ENCODE data around the gene FAM111A.

Gene FAM111A

GRCh38 chr11:59180168-59180776, 37.6 kb downstream of the FAM111A start:
- peak; percentile 84 for DNase-seq (ENCODE audit: low spot score)

GRCh38 chr11:59180907-59181306, 38.3 kb downstream of the FAM111A start:
- no peak for DNase-seq (ENCODE audit: low spot score)

GRCh38 chr11:59181746-59182456, 39.2 kb downstream of the FAM111A start:
- DNase-seq (ENCODE audit: low spot score): no peak

- DNase-seq (ENCODE audit: low spot score): no peak
These were observed 39.9 kb downstream of the FAM111A start for GRCh38 chr11:59182457-59183151.

GRCh38 chr11:59183771-59184170, 41.1 kb downstream of the FAM111A start:
- no peak for DNase-seq (ENCODE audit: low spot score)

- no peak for DNase-seq (ENCODE audit: low spot score)
These were observed 42.2 kb downstream of the FAM111A start for GRCh38 chr11:59184691-59185339.

GRCh38 chr11:59185386-59185945, 42.8 kb downstream of the FAM111A start:
- no peak for DNase-seq (ENCODE audit: low spot score)

GRCh38 chr11:59186130-59186594, 43.5 kb downstream of the FAM111A start:
- DNase-seq (ENCODE audit: low spot score): no peak

GRCh38 chr11:59187035-59187434, 44.4 kb downstream of the FAM111A start:
- DNase-seq (ENCODE audit: low spot score): no peak

GRCh38 chr11:59187587-59187986, 44.9 kb downstream of the FAM111A start:
- no peak for DNase-seq (ENCODE audit: low spot score)

- DNase-seq (ENCODE audit: low spot score): no peak
These were observed 46.3 kb downstream of the FAM111A start for GRCh38 chr11:59188954-59189353.

- DNase-seq (ENCODE audit: low spot score): no peak
These were observed 47.3 kb downstream of the FAM111A start for GRCh38 chr11:59189986-59190385.

GRCh38 chr11:59191095-59191494, 48.4 kb downstream of the FAM111A start:
- no peak for DNase-seq (ENCODE audit: low spot score)

- no peak for DNase-seq (ENCODE audit: low spot score)
These were observed 49.2 kb downstream of the FAM111A start for GRCh38 chr11:59191890-59192289.

- DNase-seq (ENCODE audit: low spot score): no peak
These were observed 49.9 kb downstream of the FAM111A start for GRCh38 chr11:59192446-59193020.

GRCh38 chr11:59193587-59194130, 51.0 kb downstream of the FAM111A start:
- no peak for DNase-seq (ENCODE audit: low spot score)

GRCh38 chr11:59195586-59195985, 52.9 kb downstream of the FAM111A start:
- DNase-seq (ENCODE audit: low spot score): no peak

- DNase-seq (ENCODE audit: low spot score): no peak
These were observed 54.1 kb downstream of the FAM111A start for GRCh38 chr11:59196777-59197176.

- peak; percentile 79 for DNase-seq (ENCODE audit: low spot score)
These were observed 55.3 kb downstream of the FAM111A start for GRCh38 chr11:59197991-59198390.

GRCh38 chr11:59198726-59199125, 56.1 kb downstream of the FAM111A start:
- no peak for DNase-seq (ENCODE audit: low spot score)
